OCI-LY3 (cell line): ENCODE measurements around the gene ZNF32.
"Not testable (repeated sequence)": the region's sequence is repeated elsewhere in the genome, so short reads cannot be mapped to it uniquely, and the experiment has no call there.

Source experiments
- H2AFZ ChIP-seq: fragments of 200-600, 300-600 bp; shearing (Covaris generic); 2 replicates; pipeline ENCODE4 v1.6.0; 2014; ENCODE audit warnings: antibody characterized with exemption, low read depth, low read length
- H3K27ac ChIP-seq: fragments of 200-600, 300-600 bp; sonication (generic); 2 replicates; pipeline ENCODE4 v1.5.1; 2014; ENCODE audit warnings: mild to moderate bottlenecking, low read length, moderate library complexity, mixed read lengths
- H3K27me3 ChIP-seq: fragments of 200-600, 300-600 bp; sonication (generic); 2 replicates; pipeline ENCODE4 v1.6.1; 2014; ENCODE audit warnings: low read depth, low read length, mixed read lengths
- H3K36me3 ChIP-seq: fragments of 200-600, 300-600 bp; sonication (generic); replicated peaks from 2 replicates; pipeline ENCODE3; 2014; ENCODE audit warnings: low read depth, low read length, mixed read lengths
- H3K4me1 ChIP-seq: fragments of 300-600, 200-600 bp; sonication (generic); 2 replicates; pipeline ENCODE4 v1.6.1; 2014; ENCODE audit warnings: low read length, mixed read lengths
- H3K4me2 ChIP-seq: fragments of 200-600, 300-600 bp; sonication (generic); 2 replicates; pipeline ENCODE4 v1.6.1; 2014; ENCODE audit warnings: low read length, mixed read lengths
- H3K4me3 ChIP-seq: fragments of 300-600, 200-600 bp; sonication (generic); 2 replicates; pipeline ENCODE4 v1.5.1; 2014; ENCODE audit warnings: antibody characterized with exemption, mild to moderate bottlenecking, low read length, moderate library complexity
- H3K79me2 ChIP-seq: fragments of 300-600, 200-600 bp; shearing (Covaris generic); 2 replicates; pipeline ENCODE4 v1.6.1; 2014; ENCODE audit warnings: mild to moderate bottlenecking, low read length, mixed read lengths
- H3K9ac ChIP-seq: fragments of 300-600, 200-600 bp; shearing (Covaris generic); 2 replicates; pipeline ENCODE4 v1.6.0; 2014; ENCODE audit warnings: mild to moderate bottlenecking, low read length, moderate library complexity
- H3K9me3 ChIP-seq: fragments of 200-600, 300-600 bp; shearing (Covaris generic); 2 replicates; pipeline ENCODE4 v1.6.1; 2014; ENCODE audit warnings: low read length, mixed read lengths; ENCODE audit not compliant: insufficient read depth
- H4K20me1 ChIP-seq: fragments of 200-600, 300-600 bp; sonication (generic); 2 replicates; pipeline ENCODE4 v1.6.1; 2016; ENCODE audit warnings: low read length, mixed read lengths; ENCODE audit not compliant: insufficient read depth
- CTCF ChIP-seq: fragments of 200-600, 300-600 bp; sonication (generic); IDR thresholded peaks from 2 replicates; pipeline ENCODE4 v1.5.1; 2014; ENCODE audit warnings: antibody characterized with exemption, low read length, low read depth
- EZH2phosphoT487 ChIP-seq: fragments of 200-600 bp; shearing (Covaris generic); IDR thresholded peaks from 2 replicates; pipeline ENCODE4 v1.6.1; 2018; ENCODE audit warnings: antibody characterized with exemption, mixed run types, low read depth

Gene ZNF32

GRCh38 chr10:43610636-43611035 lies 38.0 kb downstream of the ZNF32 start:
- peaks cover 5% of the 10 kb centered on the region; the same call in 1 of the 2 replicates for H3K79me2 ChIP-seq
- H3K36me3 ChIP-seq: peaks cover 35% of the 10 kb centered on the region
- H3K9me3 ChIP-seq: no peaks in the 10 kb centered on the region; the same call in 1 of the 2 replicates
- H3K27ac ChIP-seq: no peak overlapping the region
- no peak overlapping the region for H2AFZ ChIP-seq
- no peak overlapping the region for H3K9ac ChIP-seq
- no peak overlapping the region for H3K4me2 ChIP-seq
- no peaks in the 10 kb centered on the region for H4K20me1 ChIP-seq
- no peaks in the 10 kb centered on the region for H3K27me3 ChIP-seq
- peaks cover 4% of the 10 kb centered on the region; the same call in 1 of the 2 replicates for H3K4me1 ChIP-seq
- TF ChIP-seq CTCF (no peak), EZH2phosphoT487 (no peak)
- no peak overlapping the region for H3K4me3 ChIP-seq

GRCh38 chr10:43607199-43607573 lies 41.5 kb downstream of the ZNF32 start:
- H3K4me3 ChIP-seq: peak overlapping the region; percentile 91
- no peak overlapping the region for H3K27ac ChIP-seq
- no peak for TF ChIP-seq CTCF
- no peak for TF ChIP-seq EZH2phosphoT487
- no peaks in the 10 kb centered on the region for H3K27me3 ChIP-seq
- H4K20me1 ChIP-seq: no peaks in the 10 kb centered on the region
- H3K9ac ChIP-seq: peak overlapping the region; percentile 71; the same call in 1 of the 2 replicates
- H3K36me3 ChIP-seq: peaks cover 14% of the 10 kb centered on the region
- no peaks in the 10 kb centered on the region for H3K9me3 ChIP-seq
- H3K4me2 ChIP-seq: peak overlapping the region; percentile 66
- peaks cover 5% of the 10 kb centered on the region; the same call in 1 of the 2 replicates for H3K79me2 ChIP-seq
- peaks cover 4% of the 10 kb centered on the region; the same call in 1 of the 2 replicates for H3K4me1 ChIP-seq
- 0 out of 2 replicates have a peak overlapping the region, but pooled peaks have one; percentile 89 for H2AFZ ChIP-seq

DNA sequence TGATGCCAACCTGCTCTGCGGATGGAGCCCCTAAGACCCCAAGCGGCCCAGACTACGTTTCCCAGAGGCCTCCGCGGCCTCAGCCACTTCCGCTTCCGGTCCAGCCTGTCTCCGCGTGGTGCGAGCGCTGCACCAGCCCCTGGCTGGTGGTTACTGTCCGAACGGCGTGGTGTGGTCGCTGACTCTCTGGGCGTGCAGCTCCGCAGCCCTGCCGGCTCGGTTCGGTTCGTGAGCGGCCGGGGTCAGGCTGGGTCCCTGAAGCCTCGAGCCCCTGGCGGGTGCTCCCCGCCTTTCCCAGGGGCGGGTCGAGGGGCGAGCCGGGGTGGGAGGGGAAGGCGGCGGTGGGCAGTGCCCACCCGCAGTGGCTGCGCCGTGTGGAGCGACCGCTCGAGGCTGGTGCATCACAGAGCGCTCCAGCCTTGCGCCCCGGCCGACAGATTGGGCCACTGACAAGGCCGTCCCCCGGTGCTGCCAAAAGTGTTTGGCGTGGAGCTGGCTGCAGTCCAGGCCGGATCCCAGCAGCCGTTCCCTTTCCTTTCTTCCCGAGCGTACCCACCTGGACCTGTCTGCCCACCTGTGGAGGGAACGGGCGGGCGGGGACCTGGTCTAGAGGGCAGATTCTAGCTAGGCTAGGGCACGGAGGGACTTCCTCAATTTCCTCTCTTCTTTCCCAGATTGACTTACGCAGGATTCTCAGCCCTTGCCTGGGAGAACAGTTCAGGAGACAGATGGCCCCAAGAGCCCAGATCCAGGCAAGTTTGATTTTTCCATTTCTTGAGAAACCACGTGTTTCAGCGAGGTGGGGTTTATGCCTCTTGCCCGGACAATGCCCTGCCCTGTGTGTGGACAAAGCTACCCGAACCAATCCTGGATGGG lies 42.1 kb downstream of the ZNF32 start, which contains the start of gene ZNF485:
TSS of gene ZNF485 (plus strand) at position 116 of the 876 bp plus-strand sequence. CDS start at position 729, 613 bp downstream.
- H3K4me2 ChIP-seq: peak within 1 kb of the TSS; percentile 66
- H3K79me2 ChIP-seq: peaks cover 5% of the 10 kb centered on the region; the same call in 1 of the 2 replicates
- no peaks in the 10 kb centered on the region for H4K20me1 ChIP-seq
- no peaks in the 10 kb centered on the region for H3K27me3 ChIP-seq
- peaks cover 9% of the 10 kb centered on the region for H3K36me3 ChIP-seq
- peak within 1 kb of the TSS; percentile 89; the same call in 1 of the 2 replicates for H2AFZ ChIP-seq
- peak within 1 kb of the TSS; percentile 71 for H3K9ac ChIP-seq
- TF ChIP-seq CTCF (no peak), EZH2phosphoT487 (no peak)
- H3K27ac ChIP-seq: no peak within 1 kb of the TSS
- H3K9me3 ChIP-seq: no peaks in the 10 kb centered on the region
- H3K4me1 ChIP-seq: peaks cover 4% of the 10 kb centered on the region; the same call in 1 of the 2 replicates
- peak within 1 kb of the TSS; percentile 91 for H3K4me3 ChIP-seq

GRCh38 chr10:43605850-43606322 lies 42.8 kb downstream of the ZNF32 start:
- no peak overlapping the region for H3K9ac ChIP-seq
- no peak overlapping the region for H3K27ac ChIP-seq
- peaks cover 5% of the 10 kb centered on the region for H3K36me3 ChIP-seq
- H3K4me2 ChIP-seq: peak overlapping the region; percentile 66
- H3K9me3 ChIP-seq: no peaks in the 10 kb centered on the region
- no peak for TF ChIP-seq EZH2phosphoT487
- no peak for TF ChIP-seq CTCF
- no peaks in the 10 kb centered on the region for H4K20me1 ChIP-seq
- H2AFZ ChIP-seq: peak overlapping the region; percentile 84; the same call in 1 of the 2 replicates
- H3K4me3 ChIP-seq: peak overlapping the region; percentile 91
- H3K79me2 ChIP-seq: peaks cover 5% of the 10 kb centered on the region; the same call in 1 of the 2 replicates
- no peaks in the 10 kb centered on the region for H3K27me3 ChIP-seq
- peaks cover 4% of the 10 kb centered on the region; the same call in 1 of the 2 replicates for H3K4me1 ChIP-seq

DNA sequence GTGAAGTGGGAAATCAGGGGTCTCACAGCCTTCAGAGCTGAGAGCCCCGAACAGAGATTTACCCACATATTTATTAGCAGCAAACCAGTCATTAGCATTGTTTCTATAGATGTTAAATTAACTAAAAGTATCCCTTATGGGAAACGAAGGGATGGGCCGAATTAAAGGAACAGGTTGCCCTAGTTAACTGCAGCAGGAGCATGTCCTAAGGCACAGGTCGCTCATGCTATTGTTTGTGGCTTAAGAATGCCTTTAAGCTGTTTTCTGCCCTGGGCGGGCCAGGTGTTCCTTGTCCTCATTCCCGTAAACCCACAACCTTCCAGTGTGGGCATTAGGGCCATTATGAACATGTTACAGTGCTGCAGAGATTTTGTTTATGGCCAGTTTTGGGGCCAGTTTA lies 47.1 kb downstream of the ZNF32 start:
- H3K9ac ChIP-seq, H3K9me3 ChIP-seq, H2AFZ ChIP-seq, H3K36me3 ChIP-seq, H3K27me3 ChIP-seq, H3K4me1 ChIP-seq, H3K79me2 ChIP-seq, H3K27ac ChIP-seq, H4K20me1 ChIP-seq, H3K4me2 ChIP-seq, H3K4me3 ChIP-seq: not testable (repeated sequence)
